ENCODE data around the gene BLOC1S3. TPM values are rescaled to one million over a fixed set of nuclear protein-coding genes. Genes with fewer than 3 reads are reported as not detected.

BLOC1S3 gene
- total and polyA plus RNA-seq, 2 of the 13 experiments (the other 11 are each of a cell fraction or from before 2014, with no cell fraction given): 4.3 to 4.8 TPM

- TF ChIP-seq TBX3 (IDR thresholded peaks at IDR 0.05; ENCODE audit: borderline replicate concordance) (no peak), GABPA (IDR thresholded peaks at IDR 0.05; ENCODE audit: low read depth, low read length) (no peak), GABPA (CRISPR knock-in tag; IDR thresholded peaks at IDR 0.05; ENCODE audit: low read depth) (no peak), JDP2 (CRISPR knock-in tag; IDR thresholded peaks at IDR 0.05; ENCODE audit: borderline replicate concordance) (no peak), ZNF34 (CRISPR knock-in tag; IDR thresholded peaks at IDR 0.05; ENCODE audit: borderline replicate concordance) (no peak), GLI4 (CRISPR knock-in tag; IDR thresholded peaks at IDR 0.05; ENCODE audit: borderline replicate concordance) (no peak), SCMH1 (CRISPR knock-in tag; IDR thresholded peaks at IDR 0.05; ENCODE audit: borderline replicate concordance) (no peak), ZNF318 (CRISPR knock-in tag; IDR thresholded peaks at IDR 0.05) (no peak), HBP1 (CRISPR knock-in tag; IDR thresholded peaks at IDR 0.05; ENCODE audit: low read depth) (0 out of 2 replicates have a peak, but pooled peaks have one; percentile 17), RBM39 (IDR thresholded peaks at IDR 0.05; ENCODE audit: low read depth, low read length, poor library complexity, severe bottlenecking) (peak; percentile 66)
Measured at GRCh38 chr19:45179072-45179891, 698 bp downstream of the BLOC1S3 start (continued).

Measured in HepG2 (cell line).